ENCODE results near the gene UGT2B15. TPM values are rescaled to one million over a fixed set of nuclear protein-coding genes. Genes with fewer than 3 reads are reported as not detected.
"Not testable (repeated sequence)": the region's sequence is repeated elsewhere in the genome, so short reads cannot be mapped to it uniquely, and the experiment has no call there.

Gene UGT2B15
- total RNA-seq, 1 experiment from 2014 or later, result 0.13 TPM

DNA sequence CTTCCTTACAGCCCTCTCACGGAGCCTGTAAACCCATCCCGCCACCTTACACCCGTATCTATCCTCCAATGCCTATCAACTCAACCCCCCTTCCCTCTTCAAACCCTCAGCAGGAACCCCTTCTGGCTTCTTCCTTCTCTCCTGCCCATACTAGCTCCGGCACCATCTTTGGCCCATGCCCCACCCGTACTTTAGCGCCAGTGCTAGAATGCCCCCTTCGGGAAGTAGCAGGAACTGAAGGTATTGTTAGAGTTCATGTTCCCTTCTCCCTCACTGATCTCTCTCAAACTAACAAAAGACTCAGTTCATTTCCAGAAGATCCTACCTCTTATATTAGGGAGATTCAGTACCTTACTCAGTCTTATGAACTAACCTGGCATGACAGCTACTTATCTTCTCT, 2.7 kb upstream of the UGT2B15 start:
- DNase-seq (ENCODE audit: low read depth, low spot score), result no peak
- intact Hi-C loops (cut with micrococcal nuclease; ENCODE audit: unreplicated experiment) (no loop called here), in situ Hi-C loops (cut with HindIII; ENCODE audit: low pct_unique_long_range_greater_than_20kb, low sequenced_read_pairs) (no loop called here)
- H3K27me3 ChIP-seq (ENCODE audit: control insufficient read depth, insufficient read depth, low read length), result no peaks in the 10 kb centered on the region
- H3K36me3 ChIP-seq (ENCODE audit: control insufficient read depth, insufficient read depth, low read length), result no peaks in the 10 kb centered on the region
- ChIA-PET POLR2A (no interaction called here), CTCF (no interaction called here)
- no peak overlapping the region for H3K4me3 ChIP-seq (ENCODE audit: low read depth in 2 of 2, low read length in 2 of 2)
- no peaks in the 10 kb centered on the region for H3K4me1 ChIP-seq (ENCODE audit: control insufficient read depth, insufficient read depth, low read length)
- H3K27ac ChIP-seq (ENCODE audit: low read length), result no peak overlapping the region
- no peak for ATAC-seq
- no TSS peak for BruUV-seq (replicated peaks)
- no peaks in the 10 kb centered on the region for H3K9me3 ChIP-seq (ENCODE audit: control insufficient read depth, insufficient read depth, low read depth, low read length)
- TF ChIP-seq, protein P1, sequence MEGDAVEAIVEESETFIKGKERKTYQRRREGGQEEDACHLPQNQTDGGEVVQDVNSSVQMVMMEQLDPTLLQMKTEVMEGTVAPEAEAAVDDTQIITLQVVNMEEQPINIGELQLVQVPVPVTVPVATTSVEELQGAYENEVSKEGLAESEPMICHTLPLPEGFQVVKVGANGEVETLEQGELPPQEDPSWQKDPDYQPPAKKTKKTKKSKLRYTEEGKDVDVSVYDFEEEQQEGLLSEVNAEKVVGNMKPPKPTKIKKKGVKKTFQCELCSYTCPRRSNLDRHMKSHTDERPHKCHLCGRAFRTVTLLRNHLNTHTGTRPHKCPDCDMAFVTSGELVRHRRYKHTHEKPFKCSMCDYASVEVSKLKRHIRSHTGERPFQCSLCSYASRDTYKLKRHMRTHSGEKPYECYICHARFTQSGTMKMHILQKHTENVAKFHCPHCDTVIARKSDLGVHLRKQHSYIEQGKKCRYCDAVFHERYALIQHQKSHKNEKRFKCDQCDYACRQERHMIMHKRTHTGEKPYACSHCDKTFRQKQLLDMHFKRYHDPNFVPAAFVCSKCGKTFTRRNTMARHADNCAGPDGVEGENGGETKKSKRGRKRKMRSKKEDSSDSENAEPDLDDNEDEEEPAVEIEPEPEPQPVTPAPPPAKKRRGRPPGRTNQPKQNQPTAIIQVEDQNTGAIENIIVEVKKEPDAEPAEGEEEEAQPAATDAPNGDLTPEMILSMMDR (IDR thresholded peaks at IDR 0.05), result no peak
- TF ChIP-seq TCF7L2 (IDR thresholded peaks at IDR 0.05; ENCODE audit: low read depth, low read length) (no peak), SIN3A (IDR thresholded peaks at IDR 0.05; ENCODE audit: borderline replicate concordance, insufficient read depth, low read depth, low read length) (no peak), POLR2AphosphoS5 (IDR thresholded peaks at IDR 0.05; ENCODE audit: low read depth, low read length) (no peak)
- TF ChIP-seq, protein P2, sequence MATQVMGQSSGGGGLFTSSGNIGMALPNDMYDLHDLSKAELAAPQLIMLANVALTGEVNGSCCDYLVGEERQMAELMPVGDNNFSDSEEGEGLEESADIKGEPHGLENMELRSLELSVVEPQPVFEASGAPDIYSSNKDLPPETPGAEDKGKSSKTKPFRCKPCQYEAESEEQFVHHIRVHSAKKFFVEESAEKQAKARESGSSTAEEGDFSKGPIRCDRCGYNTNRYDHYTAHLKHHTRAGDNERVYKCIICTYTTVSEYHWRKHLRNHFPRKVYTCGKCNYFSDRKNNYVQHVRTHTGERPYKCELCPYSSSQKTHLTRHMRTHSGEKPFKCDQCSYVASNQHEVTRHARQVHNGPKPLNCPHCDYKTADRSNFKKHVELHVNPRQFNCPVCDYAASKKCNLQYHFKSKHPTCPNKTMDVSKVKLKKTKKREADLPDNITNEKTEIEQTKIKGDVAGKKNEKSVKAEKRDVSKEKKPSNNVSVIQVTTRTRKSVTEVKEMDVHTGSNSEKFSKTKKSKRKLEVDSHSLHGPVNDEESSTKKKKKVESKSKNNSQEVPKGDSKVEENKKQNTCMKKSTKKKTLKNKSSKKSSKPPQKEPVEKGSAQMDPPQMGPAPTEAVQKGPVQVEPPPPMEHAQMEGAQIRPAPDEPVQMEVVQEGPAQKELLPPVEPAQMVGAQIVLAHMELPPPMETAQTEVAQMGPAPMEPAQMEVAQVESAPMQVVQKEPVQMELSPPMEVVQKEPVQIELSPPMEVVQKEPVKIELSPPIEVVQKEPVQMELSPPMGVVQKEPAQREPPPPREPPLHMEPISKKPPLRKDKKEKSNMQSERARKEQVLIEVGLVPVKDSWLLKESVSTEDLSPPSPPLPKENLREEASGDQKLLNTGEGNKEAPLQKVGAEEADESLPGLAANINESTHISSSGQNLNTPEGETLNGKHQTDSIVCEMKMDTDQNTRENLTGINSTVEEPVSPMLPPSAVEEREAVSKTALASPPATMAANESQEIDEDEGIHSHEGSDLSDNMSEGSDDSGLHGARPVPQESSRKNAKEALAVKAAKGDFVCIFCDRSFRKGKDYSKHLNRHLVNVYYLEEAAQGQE (IDR thresholded peaks at IDR 0.05; ENCODE audit: insufficient read depth in 1 of 2, low read depth in 2 of 2, low read length in 1 of 2), result no peak

DNA sequence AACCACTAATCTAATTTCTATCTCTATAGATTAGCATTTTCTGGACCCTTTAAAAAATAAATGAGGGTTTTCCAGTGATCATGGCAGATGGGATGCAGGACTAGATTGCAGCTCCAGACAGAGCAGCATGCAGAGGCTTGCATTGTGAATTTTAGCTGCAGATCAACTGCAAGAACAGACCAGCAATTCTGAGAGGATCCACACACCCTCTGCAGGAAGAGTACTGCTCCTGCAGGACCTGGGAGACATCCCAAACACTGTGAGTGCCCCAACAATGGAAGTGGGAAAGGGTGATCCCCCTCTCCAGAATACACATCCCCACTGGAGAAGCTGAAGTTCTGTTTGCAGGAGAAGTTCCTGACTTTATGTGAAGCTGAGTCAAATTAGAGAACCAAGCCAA, 765 bp upstream of the UGT2B15 start:
- BruUV-seq (replicated peaks); POLR2A ChIA-PET; H3K4me3 ChIP-seq (ENCODE audit: low read depth in 2 of 2, low read length in 2 of 2); H3K4me1 ChIP-seq (ENCODE audit: control insufficient read depth, insufficient read depth, low read length); H3K36me3 ChIP-seq (ENCODE audit: control insufficient read depth, insufficient read depth, low read length); ATAC-seq; CTCF ChIA-PET; in situ Hi-C loops (cut with HindIII; ENCODE audit: low pct_unique_long_range_greater_than_20kb, low sequenced_read_pairs); DNase-seq (ENCODE audit: low read depth, low spot score); H3K27me3 ChIP-seq (ENCODE audit: control insufficient read depth, insufficient read depth, low read length); H3K9me3 ChIP-seq (ENCODE audit: control insufficient read depth, insufficient read depth, low read depth, low read length); H3K27ac ChIP-seq (ENCODE audit: low read length); intact Hi-C loops (cut with micrococcal nuclease; ENCODE audit: unreplicated experiment): not testable (repeated sequence)

DNA sequence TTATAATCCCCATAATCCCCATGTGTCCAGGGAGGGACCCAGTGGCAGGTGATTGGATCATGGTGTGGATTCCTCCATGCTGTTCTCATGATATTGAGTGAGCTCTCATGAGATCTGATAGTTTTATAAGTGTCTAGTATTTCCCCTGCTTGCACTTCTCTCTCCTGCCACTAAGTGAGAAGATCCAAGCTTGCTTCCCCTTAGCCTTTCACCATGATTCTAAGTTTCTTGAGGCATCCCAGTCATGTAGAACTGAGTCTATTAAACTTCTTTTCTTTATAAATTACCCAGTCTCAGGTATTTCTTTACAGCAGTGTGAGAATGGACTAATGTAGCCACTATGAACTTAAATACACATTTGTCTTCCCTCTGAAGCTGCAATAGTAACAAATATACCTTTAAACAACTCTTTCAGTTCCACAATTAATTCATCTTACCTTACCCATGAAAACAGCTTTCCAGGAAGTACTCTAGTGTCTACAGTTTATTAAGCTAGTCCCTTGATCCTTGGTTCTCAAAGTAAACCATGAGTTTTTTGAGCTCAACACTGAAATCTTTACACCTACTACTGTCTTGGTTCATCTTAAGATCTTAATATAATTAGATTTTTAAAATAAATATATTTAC, 1.8 kb downstream of the UGT2B15 start:
- ATAC-seq; intact Hi-C loops (cut with micrococcal nuclease; ENCODE audit: unreplicated experiment): not testable (repeated sequence)

DNA sequence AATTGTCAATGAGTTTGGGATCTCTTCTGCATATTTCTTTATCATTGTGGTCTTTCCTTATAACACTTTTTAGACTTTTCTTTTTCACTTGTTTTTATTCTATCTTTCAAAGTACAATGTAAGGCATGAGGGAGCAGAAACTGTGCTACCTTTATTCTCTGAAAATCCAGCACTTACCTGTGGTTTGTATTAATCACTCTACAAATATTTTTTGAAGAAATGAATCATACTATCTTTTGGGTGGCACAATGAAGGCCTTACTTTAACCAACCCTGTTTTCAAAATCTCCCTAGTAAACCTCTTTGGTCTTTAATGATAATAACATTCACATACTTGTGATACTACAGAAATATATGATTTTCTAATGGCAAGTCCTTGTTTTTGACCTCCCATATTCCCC, 2.9 kb downstream of the UGT2B15 start:
- BruUV-seq (replicated peaks); in situ Hi-C loops (cut with HindIII; ENCODE audit: low pct_unique_long_range_greater_than_20kb, low sequenced_read_pairs); H3K36me3 ChIP-seq (ENCODE audit: control insufficient read depth, insufficient read depth, low read length); intact Hi-C loops (cut with micrococcal nuclease; ENCODE audit: unreplicated experiment); H3K4me3 ChIP-seq (ENCODE audit: low read depth in 2 of 2, low read length in 2 of 2); H3K27ac ChIP-seq (ENCODE audit: low read length); DNase-seq (ENCODE audit: low read depth, low spot score); POLR2A ChIA-PET; CTCF ChIA-PET; H3K4me1 ChIP-seq (ENCODE audit: control insufficient read depth, insufficient read depth, low read length); ATAC-seq; H3K9me3 ChIP-seq (ENCODE audit: control insufficient read depth, insufficient read depth, low read depth, low read length); H3K27me3 ChIP-seq (ENCODE audit: control insufficient read depth, insufficient read depth, low read length): not testable (repeated sequence)

More for the DNA sequence above, 1.8 kb downstream of the UGT2B15 start:
- POLR2A ChIA-PET; H3K36me3 ChIP-seq (ENCODE audit: control insufficient read depth, insufficient read depth, low read length); H3K27me3 ChIP-seq (ENCODE audit: control insufficient read depth, insufficient read depth, low read length); DNase-seq (ENCODE audit: low read depth, low spot score); H3K4me3 ChIP-seq (ENCODE audit: low read depth in 2 of 2, low read length in 2 of 2); H3K9me3 ChIP-seq (ENCODE audit: control insufficient read depth, insufficient read depth, low read depth, low read length); BruUV-seq (replicated peaks); CTCF ChIA-PET; in situ Hi-C loops (cut with HindIII; ENCODE audit: low pct_unique_long_range_greater_than_20kb, low sequenced_read_pairs); H3K4me1 ChIP-seq (ENCODE audit: control insufficient read depth, insufficient read depth, low read length); H3K27ac ChIP-seq (ENCODE audit: low read length): not testable (repeated sequence)

DNA sequence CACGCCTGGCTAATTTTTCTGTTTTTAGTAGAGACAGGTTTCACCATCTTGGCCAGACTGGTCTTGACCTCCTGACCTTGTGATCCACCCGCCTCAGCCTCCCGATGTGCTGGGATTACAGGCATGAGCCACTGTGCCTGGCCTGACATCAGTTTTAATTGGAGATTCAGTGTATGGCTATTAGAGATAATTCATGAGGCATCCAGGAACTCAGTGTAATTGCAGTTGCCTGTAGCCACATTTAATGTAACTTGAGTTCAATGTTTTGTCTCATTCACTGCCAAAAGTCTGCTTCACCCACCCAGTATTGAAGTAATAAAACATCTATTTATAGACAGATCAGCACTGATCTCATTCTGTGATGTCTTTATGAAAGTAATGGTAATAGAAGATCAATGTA, 5.7 kb downstream of the UGT2B15 start:
- H3K4me3 ChIP-seq (ENCODE audit: low read depth in 2 of 2, low read length in 2 of 2); CTCF ChIA-PET; intact Hi-C loops (cut with micrococcal nuclease; ENCODE audit: unreplicated experiment); H3K27me3 ChIP-seq (ENCODE audit: control insufficient read depth, insufficient read depth, low read length); H3K9me3 ChIP-seq (ENCODE audit: control insufficient read depth, insufficient read depth, low read depth, low read length); DNase-seq (ENCODE audit: low read depth, low spot score); H3K4me1 ChIP-seq (ENCODE audit: control insufficient read depth, insufficient read depth, low read length); BruUV-seq (replicated peaks); in situ Hi-C loops (cut with HindIII; ENCODE audit: low pct_unique_long_range_greater_than_20kb, low sequenced_read_pairs); POLR2A ChIA-PET; ATAC-seq; H3K27ac ChIP-seq (ENCODE audit: low read length); H3K36me3 ChIP-seq (ENCODE audit: control insufficient read depth, insufficient read depth, low read length): not testable (repeated sequence)
